SK-N-SH (cell line): ENCODE measurements around the gene CUX1.

ENCODE experiments used
- CTCF ChIP-seq: fragments of 200-600 bp; sonication (generic); IDR thresholded peaks from 2 replicates; pipeline ENCODE4 v1.6.1; 2017; ENCODE audit warnings: antibody characterized with exemption, mild to moderate bottlenecking, moderate library complexity
- EP300 ChIP-seq, 2 experiments: IDR thresholded peaks; 2 replicates each; pipeline versions ENCODE4 v1.4.0 to v1.6.1; 2012; ENCODE audit warnings: borderline replicate concordance in 1 of 2, low read depth in 1 of 2, low read length in 1 of 2
- EZH2phosphoT487 ChIP-seq: fragments of 200-600 bp; sonication (generic); IDR thresholded peaks from 2 replicates; pipeline ENCODE4 v1.6.1; 2017; ENCODE audit warnings: low read depth, mixed run types, mild to moderate bottlenecking, antibody characterized with exemption, moderate library complexity, borderline replicate concordance
- FOXJ3 ChIP-seq: sonication (generic); formaldehyde crosslinking; IDR thresholded peaks from 2 replicates; pipeline ENCODE4 v1.5.1; 2020; ENCODE audit warnings: mild to moderate bottlenecking, missing genetic modification reagents
- IRF3 ChIP-seq: fragments of 150-350 bp; IDR thresholded peaks from 2 replicates; pipeline ENCODE4 v1.6.1; 2016; ENCODE audit warnings: mild to moderate bottlenecking, low read depth, low read length
- NRF1 ChIP-seq: IDR thresholded peaks from 2 replicates; pipeline ENCODE4 v1.6.1; 2012; ENCODE audit warnings: low read depth, mild to moderate bottlenecking, low read length
- RAD21 ChIP-seq: IDR thresholded peaks from 2 replicates; pipeline ENCODE4 v1.6.1; 2012; ENCODE audit warnings: mild to moderate bottlenecking, low read length
- REST ChIP-seq: IDR thresholded peaks from 2 replicates; pipeline ENCODE4 v1.6.1; 2012; ENCODE audit warnings: mild to moderate bottlenecking, low read depth, low read length, moderate library complexity
- SIN3A ChIP-seq: IDR thresholded peaks from 2 replicates; pipeline ENCODE4 v1.6.1; 2012; ENCODE audit warnings: low read depth, mild to moderate bottlenecking, low read length, moderate library complexity, borderline replicate concordance
- TEAD4 ChIP-seq: IDR thresholded peaks from 2 replicates; pipeline ENCODE4 v1.4.0; 2012; ENCODE audit warnings: mild to moderate bottlenecking, borderline replicate concordance; ENCODE audit not compliant: insufficient read depth

- TF ChIP-seq TEAD4 (no peak), NRF1 (no peak), FOXJ3 (CRISPR knock-in tag) (no peak), CTCF (no peak), EP300 (IDR thresholded peaks at IDR 0.05; ENCODE audit: borderline replicate concordance in 1 of 2, low read depth in 1 of 2, low read length in 1 of 2) (no peak), EZH2phosphoT487 (no peak), RAD21 (no peak), SIN3A (no peak), IRF3 (no peak), REST (no peak)
These were observed 17.7 kb downstream of the CUX1 start for GRCh38 chr7:101835136-101835535.
